ENCODE data around the gene SUMO3.
A peak's percentile ranks its signal among the peaks of the same experiment; 100 is the strongest.
"Not testable (repeated sequence)": the region's sequence is repeated elsewhere in the genome, so short reads cannot be mapped to it uniquely, and the experiment has no call there.

SUMO3 gene

GRCh38 chr21:44847261-44848056 is 29.6 kb upstream of the SUMO3 start:
- DNase-seq (ENCODE audit: low read depth in 2 of 2) = no peak

GRCh38 chr21:44846485-44847260 is 28.8 kb upstream of the SUMO3 start:
- no peak for DNase-seq (ENCODE audit: low read depth in 2 of 2)

GRCh38 chr21:44846224-44846484 is 28.3 kb upstream of the SUMO3 start:
- DNase-seq (ENCODE audit: low read depth in 2 of 2) = no peak

- peak in 1 of 2 donors; percentile 32 for DNase-seq (ENCODE audit: low read depth in 2 of 2)
These were observed 27.8 kb upstream of the SUMO3 start for GRCh38 chr21:44845418-44846223.

- DNase-seq (ENCODE audit: low read depth in 2 of 2) = no peak
These were observed 26.4 kb upstream of the SUMO3 start for GRCh38 chr21:44844256-44844655.

- no peak for DNase-seq (ENCODE audit: low read depth in 2 of 2)
These were observed 25.0 kb upstream of the SUMO3 start for GRCh38 chr21:44842721-44843445.

- DNase-seq (ENCODE audit: low read depth in 2 of 2) = no peak
These were observed 24.2 kb upstream of the SUMO3 start for GRCh38 chr21:44842087-44842486.

- no peak for DNase-seq (ENCODE audit: low read depth in 2 of 2)
These were observed 22.9 kb upstream of the SUMO3 start for GRCh38 chr21:44840771-44841170.

- DNase-seq (ENCODE audit: low read depth in 2 of 2) = no peak
These were observed 21.1 kb upstream of the SUMO3 start for GRCh38 chr21:44838951-44839350.

- no peak for DNase-seq (ENCODE audit: low read depth in 2 of 2)
These were observed 20.4 kb upstream of the SUMO3 start for GRCh38 chr21:44838039-44838895.

- no peak for DNase-seq (ENCODE audit: low read depth in 2 of 2)
These were observed 19.7 kb upstream of the SUMO3 start for GRCh38 chr21:44837537-44837936.

GRCh38 chr21:44836666-44837471 is 19.0 kb upstream of the SUMO3 start:
- DNase-seq (ENCODE audit: low read depth in 2 of 2) = no peak

- no peak for DNase-seq (ENCODE audit: low read depth in 2 of 2)
These were observed 18.4 kb upstream of the SUMO3 start for GRCh38 chr21:44836349-44836665.

GRCh38 chr21:44835647-44835973 is 17.7 kb upstream of the SUMO3 start:
- DNase-seq (ENCODE audit: low read depth in 2 of 2) = no peak

GRCh38 chr21:44834951-44835646 is 17.2 kb upstream of the SUMO3 start:
- DNase-seq (ENCODE audit: low read depth in 2 of 2) = no peak

GRCh38 chr21:44834231-44834950 is 16.5 kb upstream of the SUMO3 start:
- DNase-seq (ENCODE audit: low read depth in 2 of 2) = no peak

- DNase-seq (ENCODE audit: low read depth in 2 of 2) = no peak
These were observed 15.8 kb upstream of the SUMO3 start for GRCh38 chr21:44833663-44834062.

GRCh38 chr21:44832516-44833255 is 14.8 kb upstream of the SUMO3 start:
- not testable (repeated sequence) for DNase-seq (ENCODE audit: low read depth in 2 of 2)
